GM18526 (cell line): Measurements from ENCODE around the gene SLIT1.

Experiments used
- POLR2A ChIP-seq: IDR thresholded peaks from 3 replicates; pipeline ENCODE4 v1.6.1; 2011; ENCODE audit not compliant: insufficient read length; ENCODE audit errors: extremely low read depth

SLIT1 gene

DNA sequence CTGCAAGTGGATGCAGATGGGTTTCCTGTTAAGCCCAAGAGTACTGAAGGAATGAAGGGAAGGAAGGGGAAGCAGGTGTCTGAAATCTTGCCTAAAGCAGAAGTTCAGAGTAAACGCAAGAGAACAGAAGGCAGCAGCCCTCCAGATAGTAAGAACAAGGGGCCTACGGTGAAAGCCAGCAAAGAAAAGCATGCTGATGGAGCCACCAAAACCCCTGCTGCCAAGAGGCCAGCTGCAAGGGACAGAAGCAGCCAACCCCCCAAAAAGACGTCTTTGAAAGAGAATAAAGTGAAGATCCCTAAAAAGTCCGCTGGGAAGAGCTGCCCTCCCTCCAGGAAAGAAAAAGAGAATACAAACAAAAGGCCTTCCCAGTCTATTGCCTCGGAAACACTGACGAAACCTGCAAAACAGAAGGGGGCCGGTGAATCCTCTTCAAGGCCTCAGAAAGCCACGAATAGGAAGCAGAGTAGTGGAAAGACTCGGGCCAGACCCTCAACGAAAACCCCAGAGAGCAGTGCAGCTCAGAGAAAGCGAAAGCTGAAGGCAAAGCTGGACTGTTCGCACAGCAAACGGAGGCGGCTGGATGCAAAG lies 201.1 kb downstream of the SLIT1 start:
- TF ChIP-seq POLR2A: no peak

DNA sequence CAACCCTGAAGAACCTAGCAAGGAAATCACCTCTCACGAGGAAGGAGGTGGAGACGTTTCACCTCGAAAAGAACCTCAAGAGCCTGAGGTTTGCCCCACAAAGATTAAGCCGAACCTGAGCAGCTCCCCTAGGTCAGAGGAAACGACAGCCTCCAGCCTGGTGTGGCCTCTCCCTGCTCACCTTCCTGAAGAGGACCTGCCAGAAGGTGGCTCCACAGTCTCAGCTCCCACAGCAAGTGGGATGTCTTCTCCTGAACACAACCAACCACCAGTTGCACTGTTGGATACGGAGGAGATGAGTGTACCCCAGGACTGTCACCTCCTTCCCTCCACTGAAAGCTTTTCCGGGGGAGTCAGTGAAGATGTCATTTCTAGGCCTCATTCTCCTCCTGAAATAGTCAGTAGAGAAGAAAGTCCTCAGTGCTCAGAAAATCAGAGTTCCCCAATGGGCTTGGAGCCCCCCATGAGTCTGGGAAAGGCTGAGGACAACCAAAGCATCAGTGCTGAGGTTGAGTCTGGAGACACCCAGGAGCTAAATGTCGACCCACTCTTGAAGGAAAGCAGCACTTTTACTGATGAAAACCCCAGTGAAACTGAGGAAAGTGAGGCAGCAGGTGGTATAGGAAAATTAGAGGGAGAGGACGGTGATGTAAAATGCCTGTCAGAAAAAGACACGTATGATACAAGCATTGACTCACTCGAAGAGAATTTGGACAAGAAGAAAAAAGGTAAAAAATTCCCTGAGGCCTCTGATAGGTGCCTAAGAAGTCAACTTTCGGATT lies 203.4 kb downstream of the SLIT1 start:
- no peak for TF ChIP-seq POLR2A

GRCh38 chr10:96978621-96979154 lies 207.1 kb downstream of the SLIT1 start:
- TF ChIP-seq POLR2A: no peak

DNA sequence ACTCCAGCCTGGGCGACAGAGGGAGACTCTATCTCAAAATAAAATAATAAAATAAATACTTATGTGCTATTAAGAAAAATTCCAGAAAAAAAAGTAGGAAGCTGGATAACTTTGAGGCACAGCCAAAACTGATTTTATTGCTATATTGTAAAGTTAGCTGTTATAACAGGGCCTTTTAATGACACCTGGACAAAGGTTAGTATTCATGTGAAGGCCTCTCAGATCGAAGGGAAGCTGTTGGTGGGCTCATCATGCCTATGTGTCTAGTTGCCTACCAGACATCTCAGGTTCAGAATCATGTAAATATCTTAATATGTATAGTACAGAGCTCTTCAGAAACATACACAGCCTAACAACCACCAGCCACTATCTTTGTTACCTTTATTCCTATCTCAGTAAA lies 210.6 kb downstream of the SLIT1 start:
- no peak for TF ChIP-seq POLR2A

- no peak for TF ChIP-seq POLR2A
Observed at GRCh38 chr10:96973809-96974747, 211.7 kb downstream of the SLIT1 start.

GRCh38 chr10:96972264-96972663 lies 213.5 kb downstream of the SLIT1 start:
- no peak for TF ChIP-seq POLR2A

- no peak for TF ChIP-seq POLR2A
Observed at GRCh38 chr10:96971324-96971723, 214.4 kb downstream of the SLIT1 start.

DNA sequence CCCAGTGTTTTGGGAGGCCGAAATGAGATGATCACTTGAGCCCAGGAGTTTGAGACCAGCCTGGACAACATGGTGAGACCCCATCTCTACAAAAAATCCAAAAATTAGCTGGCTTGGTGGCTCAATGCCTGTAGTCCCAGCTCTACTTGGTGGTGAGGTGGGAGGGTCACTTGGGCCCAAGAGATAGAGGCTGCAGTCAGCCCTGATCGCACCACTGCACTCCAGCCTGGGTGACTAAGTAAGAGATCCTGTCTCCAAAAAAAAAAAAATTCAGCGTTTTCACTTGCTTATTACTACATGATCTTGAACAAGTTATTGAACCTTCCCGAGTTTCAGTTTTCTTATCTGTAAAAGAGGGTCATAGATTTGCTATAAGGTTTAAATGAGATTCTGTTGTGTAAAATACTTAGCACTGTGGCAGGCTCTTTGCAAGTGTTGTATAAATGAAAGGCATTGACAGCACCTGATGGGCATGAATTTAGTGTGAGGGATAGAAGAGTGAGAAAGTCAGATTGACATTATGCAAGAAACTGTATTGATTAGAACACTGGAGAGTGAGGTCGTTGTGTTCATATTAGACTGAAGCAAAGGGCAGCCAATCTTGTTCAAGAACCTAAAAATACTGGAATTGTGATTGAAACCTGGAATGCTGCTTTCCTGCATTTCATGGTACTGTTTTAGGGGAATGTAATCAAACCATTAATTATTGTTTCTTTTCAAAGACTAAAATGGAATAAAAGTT lies 216.9 kb downstream of the SLIT1 start:
- TF ChIP-seq POLR2A: no peak

- no peak for TF ChIP-seq POLR2A
Observed at GRCh38 chr10:96967847-96968246, 217.9 kb downstream of the SLIT1 start.

- TF ChIP-seq POLR2A: no peak
Observed at GRCh38 chr10:96964131-96964530, 221.6 kb downstream of the SLIT1 start.

DNA sequence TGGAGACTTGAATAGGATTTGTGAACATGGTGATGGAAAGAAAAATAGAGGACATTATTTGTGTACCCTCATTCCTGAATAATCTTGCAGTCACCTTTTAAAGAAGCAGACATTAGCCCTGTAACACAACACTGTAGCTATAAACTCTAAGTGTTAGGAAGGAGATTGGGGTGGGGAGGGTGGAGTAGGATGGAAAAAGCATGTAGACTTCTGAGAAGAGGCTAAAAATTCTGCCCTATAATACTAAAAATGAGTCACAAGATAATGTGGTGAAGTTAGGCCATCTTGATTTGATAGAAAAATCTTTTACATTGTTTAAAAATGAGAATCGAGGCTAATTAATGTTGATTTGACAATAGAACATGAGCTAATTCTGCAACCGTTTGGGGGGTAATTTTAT lies 224.9 kb downstream of the SLIT1 start:
- TF ChIP-seq POLR2A: no peak

GRCh38 chr10:96959733-96960132 lies 226.0 kb downstream of the SLIT1 start:
- no peak for TF ChIP-seq POLR2A

DNA sequence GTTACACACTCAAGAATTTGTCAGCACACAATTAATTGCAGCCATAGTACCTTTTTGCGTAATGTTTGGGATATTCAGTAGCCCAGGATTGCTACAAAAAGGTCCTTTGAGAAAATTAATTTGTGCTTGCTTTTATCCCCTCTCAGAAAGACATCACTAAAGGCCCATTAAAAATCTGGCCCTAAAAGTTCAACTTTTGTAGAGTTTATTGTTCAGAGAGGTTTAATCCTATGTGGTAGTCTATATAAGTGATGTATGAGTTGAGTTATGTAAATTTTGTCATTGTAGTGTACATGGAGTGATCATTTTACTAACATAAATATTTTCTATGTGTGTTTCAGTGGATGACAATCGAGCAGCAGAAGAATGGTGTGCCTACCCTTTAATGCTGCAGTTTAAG lies 227.7 kb downstream of the SLIT1 start:
- no peak for TF ChIP-seq POLR2A

- TF ChIP-seq POLR2A: no peak
Observed at GRCh38 chr10:96955794-96956193, 230.0 kb downstream of the SLIT1 start.

GRCh38 chr10:96951954-96952353 lies 233.8 kb downstream of the SLIT1 start:
- no peak for TF ChIP-seq POLR2A

DNA sequence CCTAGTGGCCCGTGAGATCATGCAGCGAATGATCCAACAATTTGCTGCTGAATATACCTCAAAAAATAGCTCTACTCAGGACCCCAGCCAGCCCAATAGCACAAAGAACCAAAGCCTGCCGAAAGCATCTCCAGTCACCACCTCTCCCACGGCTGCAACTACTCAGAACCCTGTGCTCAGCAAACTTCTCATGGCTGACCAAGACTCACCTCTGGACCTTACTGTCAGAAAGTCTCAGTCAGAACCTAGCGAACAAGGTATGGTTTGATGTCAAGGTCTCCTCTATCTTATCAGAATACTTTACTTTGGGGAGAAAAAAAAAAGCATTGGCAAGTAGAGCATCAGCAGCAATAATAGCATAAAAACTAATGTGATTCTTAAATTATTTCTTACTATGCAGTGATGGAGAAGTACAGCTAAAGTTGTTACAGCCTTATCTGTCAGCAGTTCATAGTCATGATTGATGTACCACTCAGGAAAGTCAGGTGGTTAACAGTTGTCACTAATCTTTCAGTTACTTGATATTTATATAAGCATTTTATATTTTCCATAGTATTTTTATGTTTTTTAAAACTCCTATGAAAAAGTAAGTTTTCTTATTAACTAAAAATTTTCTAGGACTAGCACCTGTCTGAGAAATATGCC lies 236.6 kb downstream of the SLIT1 start:
- TF ChIP-seq POLR2A: no peak
